Transverse colon (tissue), 3 donors: ENCODE results near the gene FAM120B.
A peak's percentile ranks its signal among the peaks of the same experiment; 100 is the strongest.

Experiments used
- CTCF ChIP-seq, 5 experiments: fragments of 200-600 bp in 3 of 5; fragments of 450-650 bp in 2 of 5; sonication (generic) in 3 of 5; IDR thresholded peaks; 1 replicate in 2 of 5; 2 replicates in 3 of 5; pipeline ENCODE4 v1.5.1; 2016 to 2017; ENCODE audit warnings: antibody characterized with exemption in 5 of 5, inconsistent platforms in 3 of 5, mild to moderate bottlenecking in 2 of 5, moderate library complexity in 1 of 5
- EP300 ChIP-seq: sonication (generic); formaldehyde crosslinking; IDR thresholded peaks from one replicate; pipeline ENCODE4 v1.6.1; 2017; ENCODE audit warnings: antibody characterized with exemption, low read depth
- POLR2A ChIP-seq: fragments of 450-650 bp; IDR thresholded peaks from one replicate; pipeline ENCODE4 v1.6.1; 2016; ENCODE audit warnings: antibody characterized with exemption, mild to moderate bottlenecking, moderate library complexity

DNA sequence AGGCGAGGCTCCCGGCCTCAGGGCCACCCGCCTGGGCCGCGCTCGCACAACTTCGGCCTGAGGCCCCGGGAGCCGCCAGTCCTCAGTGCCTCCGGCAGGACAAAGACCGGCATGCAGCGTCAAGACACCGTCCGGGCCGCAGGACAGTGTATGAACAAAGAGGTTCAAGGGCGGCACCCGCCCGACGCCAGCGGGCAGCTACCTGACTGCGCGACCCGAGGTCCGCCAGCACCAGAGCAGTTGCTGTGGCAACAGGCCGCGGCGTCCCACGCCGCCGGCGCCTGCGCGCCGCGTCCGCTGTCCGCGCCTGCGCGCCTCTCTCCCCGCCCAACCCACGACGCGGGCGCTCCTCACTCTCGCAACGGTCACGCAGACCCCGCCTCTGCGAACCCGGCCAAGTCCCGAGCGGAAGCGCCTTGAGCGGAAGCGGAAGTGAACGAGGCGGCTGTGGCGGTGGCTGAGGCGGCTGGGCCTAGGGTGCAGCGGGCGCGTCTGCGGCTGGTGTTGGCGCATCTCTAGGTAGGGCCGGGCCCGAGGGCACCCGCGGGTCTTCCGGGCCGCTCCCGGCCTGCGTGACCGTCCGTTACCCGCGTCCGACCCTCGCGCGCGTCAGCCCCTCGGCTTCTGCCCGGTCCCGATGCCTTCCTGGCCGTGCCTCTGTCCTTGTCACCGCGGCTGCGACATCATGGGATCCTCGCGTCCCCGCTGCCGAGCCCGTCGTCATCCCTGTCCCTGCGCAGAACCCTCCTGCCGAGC is at the start of gene FAM120B:
- no peak for TF ChIP-seq CTCF (IDR thresholded peaks at IDR 0.05)
- TF ChIP-seq EP300, result no peak
- peak; percentile 93 for TF ChIP-seq POLR2A
